Activated CD8-positive, alpha-beta memory T cell treated with anti-CD3 and anti-CD28 coated beads, Interleukin-2, amount 10 ng/mL, durations not matched to agents 7 days and 5 days (primary cell): Measurements from ENCODE around the gene KLF11. TPM values are rescaled to one million over a fixed set of nuclear protein-coding genes. Genes with fewer than 3 reads are reported as not detected.
A peak's percentile ranks its signal among the peaks of the same experiment; 100 is the strongest.

Experiments
- ATAC-seq: fragments of 150-1000 bp; cut with Tn5 transposase; one replicate; pipeline ENCODE4 v1.10.0; 2021; ENCODE audit warnings: moderate library complexity
- CTCF ChIA-PET: fragments of 350-600 bp; sonication (Branson Sonifier 250); formaldehyde crosslinking; loops from one replicate; lab custom pipeline; 2021; ENCODE audit warnings: antibody characterized with exemption; lab: Charles Lee
- DNase-seq: peaks from one replicate; pipeline ENCODE4 v3.0.0-alpha.2; 2020
- H3K27ac Mint-ChIP-seq: one replicate; pipeline ENCODE4 v1.8.0; 2021; ENCODE audit warnings: mild to moderate bottlenecking, mixed read lengths
- H3K27me3 Mint-ChIP-seq: one replicate; pipeline ENCODE4 v1.8.0; 2021; ENCODE audit warnings: mixed read lengths
- H3K36me3 Mint-ChIP-seq: one replicate; pipeline ENCODE4 v1.8.0; 2021; ENCODE audit warnings: mild to moderate bottlenecking, mixed read lengths
- H3K4me1 Mint-ChIP-seq: one replicate; pipeline ENCODE4 v1.8.0; 2021; ENCODE audit warnings: mixed read lengths
- H3K4me3 Mint-ChIP-seq: one replicate; pipeline ENCODE4 v1.8.0; 2021; ENCODE audit warnings: mild to moderate bottlenecking, moderate library complexity, mixed read lengths
- H3K9me3 Mint-ChIP-seq: one replicate; pipeline ENCODE4 v1.8.0; 2022; ENCODE audit warnings: low read depth, mixed read lengths
- total RNA-seq, 2 experiments: library from RNA; stranded (reverse); gene quantifications; one replicate each; pipeline ENCODE4 v1.2.3, GENCODE V29; 2021

KLF11 gene
- total RNA-seq, 2 experiments from 2014 or later: 10.4 to 11.0 TPM

- no peak overlapping the region for H3K4me3 Mint-ChIP-seq
- ATAC-seq (no peak), DNase-seq (no peak)
- H3K36me3 Mint-ChIP-seq: peaks cover 3% of the 10 kb centered on the region
- peaks cover 15% of the 10 kb centered on the region for H3K27me3 Mint-ChIP-seq
- no peaks in the 10 kb centered on the region for H3K9me3 Mint-ChIP-seq
- CTCF ChIA-PET: interaction anchor here (1.1 to 10.3 kb wide), 8 partner anchors 12 to 245 kb away, joined by 3 to 169 read pairs (median 6); no protein-coding TSS in a partner anchor
- H3K4me1 Mint-ChIP-seq: peaks cover 13% of the 10 kb centered on the region
- no peak overlapping the region for H3K27ac Mint-ChIP-seq
Measured at GRCh38 chr2:10045561-10046355, 2.4 kb downstream of the KLF11 start.

DNA sequence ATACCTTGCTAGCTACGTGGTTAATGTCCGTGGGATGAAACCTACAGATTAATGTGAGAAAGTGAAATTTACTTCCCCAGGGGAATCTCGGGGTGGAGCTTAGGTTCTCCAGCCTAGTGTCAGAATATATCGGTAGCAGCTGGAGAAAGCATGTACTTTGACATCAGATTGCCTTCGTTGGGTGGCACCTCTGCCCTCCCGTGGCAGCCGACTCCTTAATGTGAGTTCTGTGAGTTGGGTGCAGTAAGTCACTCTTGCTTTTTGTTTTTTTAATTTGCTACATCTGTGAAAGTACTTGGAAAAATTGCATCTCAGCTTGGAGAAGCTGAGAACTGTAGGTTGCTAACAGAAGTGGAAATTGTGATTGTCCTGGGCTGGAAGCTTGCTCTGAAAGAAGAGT is 3.6 kb downstream of the KLF11 start:
- Mint-ChIP-seq H3K4me1 (peaks cover 13% of the 10 kb centered on the region), H3K36me3 (peaks cover 3% of the 10 kb centered on the region), H3K4me3 (no peak overlapping the region), H3K27ac (no peak overlapping the region), H3K9me3 (no peaks in the 10 kb centered on the region), H3K27me3 (peaks cover 9% of the 10 kb centered on the region)
- ATAC-seq (no peak), DNase-seq (no peak)
- CTCF ChIA-PET: interaction anchor here (1.0 to 10.3 kb wide), 10 partner anchors 10 to 277 kb away, joined by 3 to 169 read pairs (median 7); no protein-coding TSS in a partner anchor

DNA sequence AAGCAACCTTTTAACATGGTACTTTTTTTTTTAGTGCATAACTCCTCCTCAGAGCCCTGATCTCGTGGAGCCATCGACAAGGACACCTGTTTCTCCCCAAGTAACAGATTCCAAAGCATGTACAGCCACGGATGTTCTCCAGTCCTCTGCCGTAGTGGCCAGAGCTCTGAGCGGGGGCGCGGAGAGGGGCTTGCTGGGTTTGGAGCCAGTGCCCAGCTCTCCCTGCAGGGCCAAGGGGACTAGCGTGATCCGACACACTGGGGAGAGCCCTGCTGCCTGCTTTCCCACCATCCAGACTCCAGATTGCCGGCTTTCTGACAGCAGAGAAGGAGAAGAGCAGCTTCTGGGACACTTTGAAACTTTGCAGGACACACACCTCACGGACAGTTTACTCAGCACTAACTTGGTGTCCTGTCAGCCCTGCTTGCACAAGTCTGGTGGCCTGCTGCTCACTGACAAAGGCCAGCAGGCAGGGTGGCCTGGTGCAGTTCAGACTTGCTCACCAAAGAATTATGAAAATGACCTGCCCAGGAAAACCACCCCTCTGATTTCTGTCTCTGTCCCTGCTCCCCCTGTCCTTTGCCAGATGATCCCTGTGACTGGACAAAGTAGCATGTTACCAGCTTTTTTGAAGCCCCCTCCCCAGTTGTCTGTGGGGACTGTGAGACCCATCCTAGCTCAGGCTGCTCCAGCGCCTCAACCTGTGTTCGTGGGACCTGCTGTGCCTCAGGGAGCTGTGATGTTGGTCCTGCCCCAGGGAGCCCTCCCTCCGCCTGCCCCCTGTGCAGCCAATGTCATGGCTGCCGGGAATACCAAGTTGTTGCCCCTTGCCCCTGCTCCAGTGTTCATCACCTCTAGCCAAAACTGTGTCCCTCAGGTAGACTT is 4.5 kb downstream of the KLF11 start:
- H3K9me3 Mint-ChIP-seq: no peaks in the 10 kb centered on the region
- no peak for DNase-seq
- no peak for ATAC-seq
- peaks cover 8% of the 10 kb centered on the region for H3K4me1 Mint-ChIP-seq
- no peak overlapping the region for H3K27ac Mint-ChIP-seq
- H3K4me3 Mint-ChIP-seq: no peak overlapping the region
- peaks cover under 1% of the 10 kb centered on the region for H3K27me3 Mint-ChIP-seq
- peaks cover 6% of the 10 kb centered on the region for H3K36me3 Mint-ChIP-seq
- CTCF ChIA-PET: interaction anchor here (0.7 to 10.3 kb wide), 26 partner anchors 9 to 1211 kb away, joined by 3 to 169 read pairs (median 5); partner anchors contain the start of genes KIDINS220 and TAF1B

- ATAC-seq: no peak
- CTCF ChIA-PET: interaction anchor here (0.5 to 10.3 kb wide), 26 partner anchors 8 to 1211 kb away, joined by 3 to 169 read pairs (median 5); partner anchors contain the start of genes KIDINS220 and TAF1B
- Mint-ChIP-seq H3K9me3 (no peaks in the 10 kb centered on the region), H3K4me3 (no peak overlapping the region), H3K27ac (no peak overlapping the region), H3K4me1 (peaks cover 8% of the 10 kb centered on the region), H3K36me3 (peaks cover 6% of the 10 kb centered on the region), H3K27me3 (no peaks in the 10 kb centered on the region)
- no peak for DNase-seq
Measured at GRCh38 chr2:10048501-10049171, 5.3 kb downstream of the KLF11 start.

GRCh38 chr2:10052216-10052615 is 8.9 kb downstream of the KLF11 start:
- peaks cover 5% of the 10 kb centered on the region for H3K36me3 Mint-ChIP-seq
- no peak for ATAC-seq
- CTCF ChIA-PET: interaction anchor here (2.0 to 10.3 kb wide), 3 partner anchors 20 to 238 kb away, joined by 10 to 169 read pairs (median 14); no protein-coding TSS in a partner anchor

GRCh38 chr2:10053351-10053750 is 10.0 kb downstream of the KLF11 start:
- CTCF ChIA-PET: interaction anchor here (2.0 to 10.3 kb wide), 3 partner anchors 19 to 239 kb away, joined by 10 to 169 read pairs (median 14); no protein-coding TSS in a partner anchor
- Mint-ChIP-seq H3K27me3 (no peaks in the 10 kb centered on the region), H3K36me3 (peaks cover 5% of the 10 kb centered on the region), H3K9me3 (no peaks in the 10 kb centered on the region), H3K4me1 (peaks cover 6% of the 10 kb centered on the region), H3K4me3 (no peak overlapping the region), H3K27ac (no peak overlapping the region)
- ATAC-seq (no peak), DNase-seq (no peak)

More at GRCh38 chr2:10052216-10052615, 8.9 kb downstream of the KLF11 start:
- Mint-ChIP-seq H3K4me1 (peaks cover 5% of the 10 kb centered on the region), H3K27me3 (no peaks in the 10 kb centered on the region), H3K9me3 (no peaks in the 10 kb centered on the region), H3K27ac (peak overlapping the region; percentile 18), H3K4me3 (no peak overlapping the region)
- no peak for DNase-seq

DNA sequence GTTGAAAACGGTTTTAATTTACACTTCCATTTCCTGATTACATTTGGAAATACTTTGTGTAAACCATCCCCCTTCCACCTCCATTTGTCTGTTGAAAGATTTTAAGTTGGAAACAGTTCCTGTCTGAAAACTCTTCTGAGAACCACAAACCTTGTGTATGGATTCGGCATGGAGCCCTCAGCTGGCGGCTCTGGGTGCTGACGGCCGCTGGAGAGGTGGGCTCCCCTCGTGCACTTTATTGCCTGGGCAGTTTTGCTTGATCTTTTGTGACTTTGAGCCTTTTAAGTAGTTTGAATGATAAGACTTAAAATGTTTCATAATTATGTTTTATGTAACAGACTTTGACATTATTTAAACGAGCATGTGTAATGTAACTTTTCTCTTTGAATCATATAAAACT is 11.1 kb downstream of the KLF11 start:
- Mint-ChIP-seq H3K4me3 (no peak overlapping the region), H3K27me3 (no peaks in the 10 kb centered on the region), H3K9me3 (no peaks in the 10 kb centered on the region), H3K4me1 (peaks cover 4% of the 10 kb centered on the region), H3K27ac (no peak overlapping the region), H3K36me3 (peaks cover 3% of the 10 kb centered on the region)
- DNase-seq: no peak
- CTCF ChIA-PET: interaction anchor here (0.9 to 10.3 kb wide), 2 partner anchors 70 to 255 kb away, joined by 4 to 169 read pairs; no protein-coding TSS in a partner anchor
- ATAC-seq: no peak

GRCh38 chr2:10054976-10055375 is 11.6 kb downstream of the KLF11 start:
- Mint-ChIP-seq H3K9me3 (no peaks in the 10 kb centered on the region), H3K27me3 (no peaks in the 10 kb centered on the region), H3K4me1 (peaks cover 4% of the 10 kb centered on the region), H3K4me3 (no peak overlapping the region), H3K36me3 (peaks cover 3% of the 10 kb centered on the region), H3K27ac (no peak overlapping the region)
- ATAC-seq (no peak), DNase-seq (no peak)
- CTCF ChIA-PET: interaction anchor here (0.9 kb wide), 1 partner anchor 256 kb away, joined by 4 read pairs; no protein-coding TSS in a partner anchor

- Mint-ChIP-seq H3K4me3 (no peak overlapping the region), H3K27ac (no peak overlapping the region), H3K27me3 (no peaks in the 10 kb centered on the region), H3K36me3 (peaks cover 3% of the 10 kb centered on the region), H3K9me3 (no peaks in the 10 kb centered on the region), H3K4me1 (peaks cover 4% of the 10 kb centered on the region)
- DNase-seq (no peak), ATAC-seq (no peak)
- CTCF ChIA-PET: interaction anchor here (1.0 to 9.1 kb wide), 7 partner anchors 8 to 257 kb away, joined by 3 to 51 read pairs (median 5); no protein-coding TSS in a partner anchor
Measured at GRCh38 chr2:10056439-10056838, 13.1 kb downstream of the KLF11 start.

- ATAC-seq (no peak), DNase-seq (no peak)
- no peaks in the 10 kb centered on the region for H3K36me3 Mint-ChIP-seq
- CTCF ChIA-PET: interaction anchor here (0.8 to 9.1 kb wide), 12 partner anchors 8 to 258 kb away, joined by 3 to 51 read pairs (median 4); no protein-coding TSS in a partner anchor
- no peak overlapping the region for H3K27ac Mint-ChIP-seq
- H3K4me1 Mint-ChIP-seq: peaks cover 4% of the 10 kb centered on the region
- H3K27me3 Mint-ChIP-seq: no peaks in the 10 kb centered on the region
- H3K4me3 Mint-ChIP-seq: no peak overlapping the region
- no peaks in the 10 kb centered on the region for H3K9me3 Mint-ChIP-seq
Measured at GRCh38 chr2:10057231-10058107, 14.1 kb downstream of the KLF11 start.

- Mint-ChIP-seq H3K27ac (no peak overlapping the region), H3K4me1 (peaks cover 4% of the 10 kb centered on the region), H3K36me3 (no peaks in the 10 kb centered on the region), H3K4me3 (no peak overlapping the region), H3K27me3 (peaks cover 3% of the 10 kb centered on the region), H3K9me3 (no peaks in the 10 kb centered on the region)
- ATAC-seq (no peak), DNase-seq (no peak)
- CTCF ChIA-PET: interaction anchor here (0.8 to 9.1 kb wide), 5 partner anchors 9 to 243 kb away, joined by 3 to 51 read pairs (median 5); no protein-coding TSS in a partner anchor
Measured at GRCh38 chr2:10058251-10059015, 15.1 kb downstream of the KLF11 start.
